HG03342 (cell line): ENCODE results near the gene INTS12.
"Not testable (repeated sequence)": the region's sequence is repeated elsewhere in the genome, so short reads cannot be mapped to it uniquely, and the experiment has no call there.

Source experiments
- ATAC-seq: cut with Tn5 transposase; IDR thresholded peaks from one replicate; pipeline ENCODE4 v1.9.1; 2021; ENCODE audit warnings: mild to moderate bottlenecking, moderate library complexity; ENCODE audit not compliant: unreplicated experiment

The INTS12 gene

GRCh38 chr4:105708181-105709080 lies at the start of gene INTS12, which contains the start of gene GSTCD:
TSS of gene INTS12 (minus strand) at chr4:105708689. CDS start at chr4:105700005, 8,684 bp downstream.
TSS of gene GSTCD (plus strand) at chr4:105708784. CDS start at chr4:105717614, 8,830 bp downstream.
- ATAC-seq, result peak; percentile 74

GRCh38 chr4:105755375-105755774 lies 46.9 kb upstream of the INTS12 start:
- no peak for ATAC-seq

- no peak for ATAC-seq
Observed at GRCh38 chr4:105753361-105753760, 44.9 kb upstream of the INTS12 start.

GRCh38 chr4:105751718-105752299 lies 43.3 kb upstream of the INTS12 start:
- ATAC-seq, result no peak

- no peak for ATAC-seq
Observed at GRCh38 chr4:105748222-105748621, 39.7 kb upstream of the INTS12 start.

GRCh38 chr4:105741548-105741947 lies 33.1 kb upstream of the INTS12 start:
- no peak for ATAC-seq

- not testable (repeated sequence) for ATAC-seq
Observed at GRCh38 chr4:105735217-105735616, 26.7 kb upstream of the INTS12 start.

- ATAC-seq, result not testable (repeated sequence)
Observed at GRCh38 chr4:105729895-105730294, 21.4 kb upstream of the INTS12 start.

- ATAC-seq, result no peak
Observed at GRCh38 chr4:105725623-105726022, 17.1 kb upstream of the INTS12 start.

GRCh38 chr4:105719204-105719603 lies 10.7 kb upstream of the INTS12 start:
- ATAC-seq, result no peak

GRCh38 chr4:105715692-105716278 lies 7.3 kb upstream of the INTS12 start:
- no peak for ATAC-seq

- ATAC-seq, result no peak
Observed at GRCh38 chr4:105714932-105715331, 6.4 kb upstream of the INTS12 start.

- peak; percentile 71 for ATAC-seq
Observed at GRCh38 chr4:105714071-105714521, 5.6 kb upstream of the INTS12 start.

GRCh38 chr4:105712766-105713165 lies 4.3 kb upstream of the INTS12 start:
- no peak for ATAC-seq

- no peak for ATAC-seq
Observed at GRCh38 chr4:105710678-105711077, 2.2 kb upstream of the INTS12 start.

GRCh38 chr4:105710012-105710600 lies 1.6 kb upstream of the INTS12 start:
- ATAC-seq, result no peak

- peak; percentile 38 for ATAC-seq
Observed at GRCh38 chr4:105709081-105709450, 577 bp upstream of the INTS12 start.

GRCh38 chr4:105707782-105708180 lies 708 bp downstream of the INTS12 start:
- no peak for ATAC-seq

GRCh38 chr4:105698607-105699006 lies 9.9 kb downstream of the INTS12 start:
- no peak for ATAC-seq

- not testable (repeated sequence) for ATAC-seq
Observed at GRCh38 chr4:105695832-105696231, 12.7 kb downstream of the INTS12 start.

GRCh38 chr4:105694812-105695211 lies 13.7 kb downstream of the INTS12 start:
- ATAC-seq, result not testable (repeated sequence)
